ENCODE measurements around the gene SLC6A20. TPM values are rescaled to one million over a fixed set of nuclear protein-coding genes. Genes with fewer than 3 reads are reported as not detected.

SLC6A20 gene
- total RNA-seq, 1 donor from 2014 or later = not detected

DNA sequence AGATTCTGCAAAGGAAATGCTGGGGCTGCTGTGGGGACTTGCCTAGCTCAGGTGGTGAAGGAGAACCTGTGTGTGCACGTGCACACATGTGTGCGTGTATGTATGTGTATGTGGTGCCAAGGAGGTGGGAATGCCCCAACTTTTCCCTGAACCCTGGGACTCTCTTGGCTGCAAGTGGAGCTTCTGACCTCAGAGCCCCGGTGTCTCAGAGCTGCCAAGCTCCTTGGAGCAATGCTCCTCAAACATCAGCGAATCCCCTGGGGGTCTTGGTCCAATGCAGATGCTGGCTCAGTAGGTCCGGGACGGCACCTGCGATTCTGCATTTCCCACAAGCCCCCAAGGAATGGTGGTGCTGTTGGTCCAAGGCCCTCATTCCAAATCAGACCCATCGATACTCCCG is 5.8 kb upstream of the SLC6A20 start:
- H3K4me3 Mint-ChIP-seq = no peak overlapping the region

DNA sequence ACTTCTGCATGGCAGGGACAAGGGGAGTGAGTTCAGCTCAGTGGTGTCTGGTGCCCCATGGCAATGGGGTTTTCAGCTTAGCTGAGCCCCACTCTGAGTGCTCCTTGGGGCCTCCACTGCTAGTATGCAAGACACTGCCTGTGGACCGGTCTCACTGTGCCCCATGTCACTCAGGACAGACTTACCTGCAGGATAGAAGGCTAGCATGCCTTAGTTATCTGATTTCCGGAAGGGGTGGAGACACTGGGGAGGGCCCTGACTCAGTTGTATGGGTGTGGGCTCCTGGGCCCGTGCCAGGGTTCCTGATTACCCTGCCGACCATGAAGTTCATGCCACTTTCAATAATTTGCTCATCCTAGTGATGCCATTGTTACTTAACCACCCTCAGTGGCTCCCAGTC is 4.3 kb upstream of the SLC6A20 start:
- H3K36me3 Mint-ChIP-seq = no peaks in the 10 kb centered on the region
- Histone ChIP-seq H3K9me3 (ENCODE audit: low read depth) (no peaks in the 10 kb centered on the region), H3K36me3 (no peaks in the 10 kb centered on the region), H3K27ac (no peak overlapping the region), H3K27me3 (peaks cover 40% of the 10 kb centered on the region), H2AFZ (replicated peaks) (no peak overlapping the region), H3K4me1 (peaks cover 4% of the 10 kb centered on the region), H4K20me1 (ENCODE audit: low read depth) (peaks cover 10% of the 10 kb centered on the region), H3F3A (ENCODE audit: low read depth) (peaks cover 6% of the 10 kb centered on the region), H3K79me2 (ENCODE audit: low read depth) (no peaks in the 10 kb centered on the region), H3K4me3 (no peak overlapping the region), H3K4me2 (no peak overlapping the region), H3K9ac (no peak overlapping the region)
- no peak overlapping the region for H3K27ac Mint-ChIP-seq
- H3K4me3 Mint-ChIP-seq = no peak overlapping the region
- DNase-seq (ENCODE audit: low spot score) = no peak
- H3K4me1 Mint-ChIP-seq = no peaks in the 10 kb centered on the region
- no peaks in the 10 kb centered on the region for H3K9me3 Mint-ChIP-seq
- H3K27me3 Mint-ChIP-seq (ENCODE audit: insufficient read depth, low read depth) = peaks cover 29% of the 10 kb centered on the region
- no peak for TF ChIP-seq EZH2 (IDR thresholded peaks at IDR 0.05)
- no peak for TF ChIP-seq EZH2phosphoT487 (IDR thresholded peaks at IDR 0.05)
- TF ChIP-seq, protein P1, sequence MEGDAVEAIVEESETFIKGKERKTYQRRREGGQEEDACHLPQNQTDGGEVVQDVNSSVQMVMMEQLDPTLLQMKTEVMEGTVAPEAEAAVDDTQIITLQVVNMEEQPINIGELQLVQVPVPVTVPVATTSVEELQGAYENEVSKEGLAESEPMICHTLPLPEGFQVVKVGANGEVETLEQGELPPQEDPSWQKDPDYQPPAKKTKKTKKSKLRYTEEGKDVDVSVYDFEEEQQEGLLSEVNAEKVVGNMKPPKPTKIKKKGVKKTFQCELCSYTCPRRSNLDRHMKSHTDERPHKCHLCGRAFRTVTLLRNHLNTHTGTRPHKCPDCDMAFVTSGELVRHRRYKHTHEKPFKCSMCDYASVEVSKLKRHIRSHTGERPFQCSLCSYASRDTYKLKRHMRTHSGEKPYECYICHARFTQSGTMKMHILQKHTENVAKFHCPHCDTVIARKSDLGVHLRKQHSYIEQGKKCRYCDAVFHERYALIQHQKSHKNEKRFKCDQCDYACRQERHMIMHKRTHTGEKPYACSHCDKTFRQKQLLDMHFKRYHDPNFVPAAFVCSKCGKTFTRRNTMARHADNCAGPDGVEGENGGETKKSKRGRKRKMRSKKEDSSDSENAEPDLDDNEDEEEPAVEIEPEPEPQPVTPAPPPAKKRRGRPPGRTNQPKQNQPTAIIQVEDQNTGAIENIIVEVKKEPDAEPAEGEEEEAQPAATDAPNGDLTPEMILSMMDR (IDR thresholded peaks at IDR 0.05) = no peak

More for the DNA sequence above, 5.8 kb upstream of the SLC6A20 start:
- Histone ChIP-seq H3K27ac (no peak overlapping the region), H3K27me3 (peaks cover 24% of the 10 kb centered on the region), H2AFZ (replicated peaks) (no peak overlapping the region), H3K36me3 (no peaks in the 10 kb centered on the region), H4K20me1 (ENCODE audit: low read depth) (peaks cover under 1% of the 10 kb centered on the region), H3K9me3 (ENCODE audit: low read depth) (no peaks in the 10 kb centered on the region), H3K4me2 (no peak overlapping the region), H3K4me1 (no peaks in the 10 kb centered on the region), H3F3A (ENCODE audit: low read depth) (peaks cover 2% of the 10 kb centered on the region), H3K4me3 (no peak overlapping the region), H3K9ac (no peak overlapping the region), H3K79me2 (ENCODE audit: low read depth) (no peaks in the 10 kb centered on the region)
- no peaks in the 10 kb centered on the region for H3K36me3 Mint-ChIP-seq
- no peaks in the 10 kb centered on the region for H3K4me1 Mint-ChIP-seq
- TF ChIP-seq, protein P1 (IDR thresholded peaks at IDR 0.05) = no peak
- TF ChIP-seq EZH2phosphoT487 (IDR thresholded peaks at IDR 0.05) = no peak
- TF ChIP-seq EZH2 (IDR thresholded peaks at IDR 0.05) = no peak
- no peak for DNase-seq (ENCODE audit: low spot score)
- no peak overlapping the region for H3K27ac Mint-ChIP-seq
- H3K9me3 Mint-ChIP-seq = no peaks in the 10 kb centered on the region
- peaks cover 20% of the 10 kb centered on the region for H3K27me3 Mint-ChIP-seq (ENCODE audit: insufficient read depth, low read depth)

DNA sequence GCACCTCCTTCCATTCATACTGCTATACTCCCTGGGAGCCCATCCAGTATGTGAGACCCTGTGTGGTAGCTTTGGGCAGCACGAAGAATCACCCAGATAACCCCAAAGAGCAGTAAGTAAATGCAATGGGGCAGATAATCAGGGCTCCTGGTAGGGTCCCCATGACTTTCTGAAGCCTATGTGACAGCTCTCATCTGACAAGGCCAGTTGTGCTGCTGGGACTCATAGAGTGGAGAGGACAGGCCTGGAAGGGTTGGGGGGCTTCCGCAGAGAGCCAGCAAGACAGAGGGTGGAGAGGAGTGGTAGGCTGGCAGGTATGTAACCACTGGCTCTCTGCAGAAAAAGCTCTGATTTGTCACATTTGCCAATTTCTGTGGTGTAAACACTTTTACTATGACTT is 3.2 kb upstream of the SLC6A20 start:
- H3K79me2 ChIP-seq (ENCODE audit: low read depth) = no peaks in the 10 kb centered on the region
- H3K36me3 Mint-ChIP-seq = no peaks in the 10 kb centered on the region
- H3K4me3 ChIP-seq = no peak overlapping the region
- H3K9ac ChIP-seq = no peak overlapping the region
- H3K27ac Mint-ChIP-seq = no peak overlapping the region
- H3K36me3 ChIP-seq = no peaks in the 10 kb centered on the region
- no peak for DNase-seq (ENCODE audit: low spot score)
- H3K9me3 Mint-ChIP-seq = no peaks in the 10 kb centered on the region
- H3K27me3 Mint-ChIP-seq (ENCODE audit: insufficient read depth, low read depth) = peaks cover 38% of the 10 kb centered on the region
- H3F3A ChIP-seq (ENCODE audit: low read depth) = peaks cover 6% of the 10 kb centered on the region
- no peak overlapping the region for H3K4me3 Mint-ChIP-seq
- peaks cover 50% of the 10 kb centered on the region for H3K27me3 ChIP-seq
- peaks cover 10% of the 10 kb centered on the region for H4K20me1 ChIP-seq (ENCODE audit: low read depth)
- peaks cover 6% of the 10 kb centered on the region for H3K4me1 ChIP-seq
- H3K4me1 Mint-ChIP-seq = peaks cover 2% of the 10 kb centered on the region
- no peak overlapping the region for H3K27ac ChIP-seq
- no peaks in the 10 kb centered on the region for H3K9me3 ChIP-seq (ENCODE audit: low read depth)
- H2AFZ ChIP-seq (replicated peaks) = no peak overlapping the region
- H3K4me2 ChIP-seq = no peak overlapping the region
- TF ChIP-seq EZH2 (IDR thresholded peaks at IDR 0.05) (no peak), EZH2phosphoT487 (IDR thresholded peaks at IDR 0.05) (no peak)
- TF ChIP-seq, protein P1 (IDR thresholded peaks at IDR 0.05) = no peak

Data from neural progenitor cell (in vitro differentiated cells).